ENCODE data around the gene FBXW7.
A peak's percentile ranks its signal among the peaks of the same experiment; 100 is the strongest.

The FBXW7 gene

DNA sequence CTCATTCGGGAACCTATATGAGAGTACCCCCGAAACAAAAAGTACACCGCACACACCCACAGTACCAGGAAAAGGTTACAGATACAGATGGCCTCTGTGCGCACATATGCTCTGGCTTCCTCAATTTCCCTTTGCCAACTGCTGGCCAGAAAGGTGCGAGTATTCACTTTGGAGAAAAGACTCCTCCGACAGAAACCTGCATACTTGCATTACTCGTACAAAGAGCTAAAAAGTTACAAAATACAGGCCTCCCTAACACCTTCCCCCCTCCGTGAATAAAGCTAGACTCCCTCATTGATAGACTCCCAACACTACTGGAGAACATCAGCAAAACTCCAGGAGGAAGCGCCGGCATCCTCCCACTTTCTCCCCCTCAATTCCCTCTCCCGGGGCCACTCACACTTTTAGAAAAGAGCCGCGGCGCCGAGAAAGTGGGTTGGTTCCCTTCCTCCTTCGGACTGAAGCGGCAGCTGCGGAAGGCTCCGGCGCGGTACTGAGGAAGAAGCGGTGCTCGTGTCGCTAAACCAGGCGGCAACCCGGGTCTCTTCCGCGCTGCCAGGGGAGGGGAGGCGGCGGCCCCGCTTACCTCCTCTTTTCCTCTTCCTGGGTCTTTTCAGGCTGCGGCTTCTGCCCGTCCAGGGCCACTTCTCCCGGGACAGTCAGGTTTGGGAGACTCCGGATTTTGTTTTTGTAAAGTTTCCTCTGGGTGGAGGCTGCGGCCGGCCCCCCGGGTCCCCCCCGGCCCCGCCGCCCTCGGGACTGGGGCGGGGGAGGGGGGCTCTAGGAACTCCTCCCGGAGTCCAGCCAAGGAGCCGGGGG lies 1.1 kb downstream of the FBXW7 start:
- Histone ChIP-seq H3K36me3 (0 out of 2 replicates have a peak, but pooled peaks cover 3% of the 10 kb centered on the region), H3K4me3 (ENCODE audit: low read depth, low read length) (peak overlapping the region; percentile 98), H3K27me3 (no peaks in the 10 kb centered on the region), H3K9me3 (no peaks in the 10 kb centered on the region), H3K4me1 (peaks cover 3% of the 10 kb centered on the region; the same call in 1 of the 2 replicates)
- peak; percentile 26 for DNase-seq
- TF ChIP-seq, protein P1, sequence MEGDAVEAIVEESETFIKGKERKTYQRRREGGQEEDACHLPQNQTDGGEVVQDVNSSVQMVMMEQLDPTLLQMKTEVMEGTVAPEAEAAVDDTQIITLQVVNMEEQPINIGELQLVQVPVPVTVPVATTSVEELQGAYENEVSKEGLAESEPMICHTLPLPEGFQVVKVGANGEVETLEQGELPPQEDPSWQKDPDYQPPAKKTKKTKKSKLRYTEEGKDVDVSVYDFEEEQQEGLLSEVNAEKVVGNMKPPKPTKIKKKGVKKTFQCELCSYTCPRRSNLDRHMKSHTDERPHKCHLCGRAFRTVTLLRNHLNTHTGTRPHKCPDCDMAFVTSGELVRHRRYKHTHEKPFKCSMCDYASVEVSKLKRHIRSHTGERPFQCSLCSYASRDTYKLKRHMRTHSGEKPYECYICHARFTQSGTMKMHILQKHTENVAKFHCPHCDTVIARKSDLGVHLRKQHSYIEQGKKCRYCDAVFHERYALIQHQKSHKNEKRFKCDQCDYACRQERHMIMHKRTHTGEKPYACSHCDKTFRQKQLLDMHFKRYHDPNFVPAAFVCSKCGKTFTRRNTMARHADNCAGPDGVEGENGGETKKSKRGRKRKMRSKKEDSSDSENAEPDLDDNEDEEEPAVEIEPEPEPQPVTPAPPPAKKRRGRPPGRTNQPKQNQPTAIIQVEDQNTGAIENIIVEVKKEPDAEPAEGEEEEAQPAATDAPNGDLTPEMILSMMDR (IDR thresholded peaks at IDR 0.05; ENCODE audit: low read depth, low read length), result no peak

GRCh38 chr4:152531479-152531878 lies 4.4 kb downstream of the FBXW7 start:
- DNase-seq, result no peak

GRCh38 chr4:152530600-152530999 lies 5.3 kb downstream of the FBXW7 start:
- Histone ChIP-seq H3K4me1 (peaks cover 7% of the 10 kb centered on the region; the same call in 1 of the 2 replicates), H3K4me3 (ENCODE audit: low read depth, low read length) (no peak overlapping the region), H3K27me3 (no peaks in the 10 kb centered on the region), H3K9me3 (no peaks in the 10 kb centered on the region), H3K36me3 (0 out of 2 replicates have a peak, but pooled peaks cover 3% of the 10 kb centered on the region)
- DNase-seq, result no peak
- TF ChIP-seq, protein P1 (IDR thresholded peaks at IDR 0.05; ENCODE audit: low read depth, low read length), result no peak

More at GRCh38 chr4:152531479-152531878, 4.4 kb downstream of the FBXW7 start:
- no peaks in the 10 kb centered on the region for H3K9me3 ChIP-seq
- no peak overlapping the region for H3K4me3 ChIP-seq (ENCODE audit: low read depth, low read length)
- 0 out of 2 replicates have a peak, but pooled peaks cover 3% of the 10 kb centered on the region for H3K36me3 ChIP-seq
- TF ChIP-seq, protein P1 (IDR thresholded peaks at IDR 0.05; ENCODE audit: low read depth, low read length), result no peak
- peaks cover 7% of the 10 kb centered on the region; the same call in 1 of the 2 replicates for H3K4me1 ChIP-seq
- no peaks in the 10 kb centered on the region for H3K27me3 ChIP-seq

DNA sequence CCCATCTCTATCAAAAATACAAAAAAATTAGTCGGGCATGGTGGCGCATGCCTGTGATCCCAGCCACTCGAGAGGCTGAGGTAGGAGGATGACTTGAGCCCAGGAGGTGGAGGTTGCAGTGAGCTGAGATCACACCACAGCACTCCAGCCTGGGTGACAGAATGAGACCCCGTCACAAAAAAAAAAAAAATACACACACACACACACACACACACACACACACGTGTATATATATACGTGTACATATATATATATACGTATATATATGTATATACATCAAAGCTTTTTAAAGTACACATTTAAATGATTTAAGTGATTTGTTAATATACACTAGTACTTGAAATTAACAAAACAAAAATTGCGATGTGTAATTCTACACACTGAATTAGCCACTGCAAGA lies 6.0 kb downstream of the FBXW7 start:
- Histone ChIP-seq H3K4me3 (ENCODE audit: low read depth, low read length) (no peak overlapping the region), H3K9me3 (no peaks in the 10 kb centered on the region), H3K27me3 (no peaks in the 10 kb centered on the region), H3K36me3 (0 out of 2 replicates have a peak, but pooled peaks cover 3% of the 10 kb centered on the region), H3K4me1 (peaks cover 7% of the 10 kb centered on the region; the same call in 1 of the 2 replicates)
- DNase-seq, result no peak
- TF ChIP-seq, protein P1 (IDR thresholded peaks at IDR 0.05; ENCODE audit: low read depth, low read length), result no peak

- no peak overlapping the region for H3K4me3 ChIP-seq (ENCODE audit: low read depth, low read length)
- no peaks in the 10 kb centered on the region for H3K9me3 ChIP-seq
- no peak for DNase-seq
- H3K36me3 ChIP-seq, result 0 out of 2 replicates have a peak, but pooled peaks cover 3% of the 10 kb centered on the region
- no peaks in the 10 kb centered on the region for H3K27me3 ChIP-seq
- 0 out of 2 replicates have a peak, but pooled peaks cover 4% of the 10 kb centered on the region for H3K4me1 ChIP-seq
- TF ChIP-seq, protein P1 (IDR thresholded peaks at IDR 0.05; ENCODE audit: low read depth, low read length), result no peak
Measured at GRCh38 chr4:152528060-152528459, 7.8 kb downstream of the FBXW7 start.

GRCh38 chr4:152525878-152526277 lies 10.0 kb downstream of the FBXW7 start:
- TF ChIP-seq, protein P1 (IDR thresholded peaks at IDR 0.05; ENCODE audit: low read depth, low read length), result no peak
- H3K27me3 ChIP-seq, result no peaks in the 10 kb centered on the region
- H3K4me3 ChIP-seq (ENCODE audit: low read depth, low read length), result no peak overlapping the region
- H3K4me1 ChIP-seq, result peaks cover 10% of the 10 kb centered on the region
- no peaks in the 10 kb centered on the region for H3K9me3 ChIP-seq
- H3K36me3 ChIP-seq, result 0 out of 2 replicates have a peak, but pooled peaks cover 3% of the 10 kb centered on the region
- no peak for DNase-seq

Data from BE2C (cell line).